IMR-90 (cell line): ENCODE measurements around the gene MOB2. TPM values are rescaled to one million over a fixed set of nuclear protein-coding genes. Genes with fewer than 3 reads are reported as not detected.
A peak's percentile ranks its signal among the peaks of the same experiment; 100 is the strongest.

ENCODE experiments used
- ATAC-seq: fragments of 200-7000 bp; cut with Tn5 transposase; 2 replicates; pipeline ENCODE4 v1.9.1; 2020; ENCODE audit warnings: low read depth, mild to moderate bottlenecking, moderate library complexity
- BruUV-seq: library from RNA; stranded (reverse); fragments of 400-500 nt; replicated peaks from 2 replicates; lab custom pipeline; 2021; lab: Mats Ljungman, UMichigan
- CTCF ChIA-PET: fragments of 300-600 bp; formaldehyde crosslinking; extraction: SDS; loops from one replicate; lab custom pipeline; 2021; ENCODE audit warnings: antibody characterized with exemption; lab: Yijun Ruan, JAX
- POLR2A ChIA-PET: fragments of 300-600 bp; sonication (Branson Sonifier 250); formaldehyde crosslinking; loops from one replicate; lab custom pipeline; 2022; ENCODE audit warnings: antibody characterized with exemption; ENCODE audit not compliant: unreplicated experiment; lab: Charles Lee
- DNase-seq: peaks from one replicate; pipeline ENCODE4 v3.0.0; 2013
- H2AFZ ChIP-seq: replicated peaks from 2 replicates; pipeline ENCODE3; 2013; ENCODE audit warnings: low read length, mild to moderate bottlenecking; ENCODE audit not compliant: poor library complexity
- H2AK5ac ChIP-seq: 2 replicates; pipeline ENCODE4 v1.6.1; 2013; ENCODE audit warnings: low read depth, low read length, inconsistent platforms
- H2AK9ac ChIP-seq: replicated peaks from 2 replicates; pipeline ENCODE3; 2013; ENCODE audit warnings: mild to moderate bottlenecking, low read depth, low read length, moderate library complexity; ENCODE audit not compliant: poor library complexity
- H2BK120ac ChIP-seq: 2 replicates; pipeline ENCODE4 v1.6.1; 2013; ENCODE audit warnings: low read depth, low read length, inconsistent platforms
- H2BK15ac ChIP-seq: 3 replicates; pipeline ENCODE4 v1.6.1; 2013; ENCODE audit warnings: low read depth, low read length, inconsistent platforms
- H2BK20ac ChIP-seq: 2 replicates; pipeline ENCODE4 v1.6.1; 2013; ENCODE audit warnings: low read depth, mild to moderate bottlenecking, inconsistent platforms, low read length, moderate library complexity
- H2BK5ac ChIP-seq: 2 replicates; pipeline ENCODE4 v1.6.1; 2013; ENCODE audit warnings: mild to moderate bottlenecking, low read depth, low read length, inconsistent platforms; ENCODE audit not compliant: poor library complexity, severe bottlenecking
- H3K14ac ChIP-seq: replicated peaks from 2 replicates; pipeline ENCODE4 v1.6.1; 2013; ENCODE audit warnings: low read depth, low read length, inconsistent platforms
- H3K18ac ChIP-seq: 2 replicates; pipeline ENCODE4 v1.6.1; 2013; ENCODE audit warnings: low read depth, low read length, control low read depth
- H3K23ac ChIP-seq: 2 replicates; pipeline ENCODE4 v1.6.1; 2013; ENCODE audit warnings: low read depth, low read length, inconsistent platforms
- H3K27ac ChIP-seq: 2 replicates; pipeline ENCODE4 v1.5.1; 2013; ENCODE audit warnings: mild to moderate bottlenecking, control low read depth, low read length; ENCODE audit not compliant: insufficient read depth
- H3K27me3 ChIP-seq: 2 replicates; pipeline ENCODE4 v1.6.1; 2013; ENCODE audit warnings: low read length; ENCODE audit not compliant: control insufficient read depth, insufficient read depth
- H3K36me3 ChIP-seq: 2 replicates; pipeline ENCODE4 v1.6.1; 2013; ENCODE audit warnings: low read length, mixed read lengths; ENCODE audit not compliant: control insufficient read depth, insufficient read depth
- H3K4ac ChIP-seq: 2 replicates; pipeline ENCODE4 v1.6.1; 2013; ENCODE audit warnings: low read depth, low read length, inconsistent platforms
- H3K4me1 ChIP-seq: 2 replicates; pipeline ENCODE4 v1.6.1; 2013; ENCODE audit warnings: low read length, mixed read lengths; ENCODE audit not compliant: control insufficient read depth, insufficient read depth
- H3K4me2 ChIP-seq: 2 replicates; pipeline ENCODE4 v1.6.1; 2013; ENCODE audit warnings: low read depth, mild to moderate bottlenecking, control low read depth, low read length, moderate library complexity
- H3K4me3 ChIP-seq: 2 replicates; pipeline ENCODE4 v1.5.1; 2013; ENCODE audit warnings: low read depth, mild to moderate bottlenecking, control low read depth, low read length, moderate library complexity; ENCODE audit not compliant: insufficient read depth
- H3K56ac ChIP-seq: 2 replicates; pipeline ENCODE4 v1.6.1; 2013; ENCODE audit warnings: low read length, inconsistent platforms; ENCODE audit not compliant: insufficient read depth; ENCODE audit errors: extremely low read depth
- H3K79me1 ChIP-seq, 2 experiments: 2 replicates each; pipeline ENCODE4 v1.6.1; 2013; ENCODE audit warnings: low read length in 2 of 2, inconsistent platforms in 1 of 2, low read depth in 1 of 2
- H3K9ac ChIP-seq: 2 replicates; pipeline ENCODE4 v1.6.1; 2013; ENCODE audit warnings: low read depth, low read length, control low read depth
- H3K9me1 ChIP-seq: 2 replicates; pipeline ENCODE4 v1.6.1; 2013; ENCODE audit warnings: low read length, inconsistent platforms; ENCODE audit not compliant: insufficient read depth
- H3K9me3 ChIP-seq: 2 replicates; pipeline ENCODE4 v1.6.1; 2013; ENCODE audit warnings: low read length; ENCODE audit not compliant: control insufficient read depth, insufficient read depth
- H4K20me1 ChIP-seq: 2 replicates; pipeline ENCODE4 v1.6.1; 2013; ENCODE audit warnings: low read length, inconsistent platforms; ENCODE audit not compliant: insufficient read depth
- H4K5ac ChIP-seq: 2 replicates; pipeline ENCODE4 v1.6.1; 2013; ENCODE audit warnings: mild to moderate bottlenecking, low read depth, low read length, control low read depth
- H4K8ac ChIP-seq, 2 experiments: 2 replicates each; pipeline ENCODE4 v1.6.1; 2013; ENCODE audit warnings: low read depth in 2 of 2, low read length in 2 of 2, control low read depth in 1 of 2, inconsistent platforms in 1 of 2
- H4K91ac ChIP-seq: 2 replicates; pipeline ENCODE4 v1.6.1; 2013; ENCODE audit warnings: low read depth, low read length, inconsistent platforms; ENCODE audit not compliant: insufficient read depth
- BHLHE40 ChIP-seq: fragments of 150-350 bp; IDR thresholded peaks from 2 replicates; pipeline ENCODE4 v1.6.1; 2016; ENCODE audit warnings: mild to moderate bottlenecking, low read depth, low read length
- CEBPB ChIP-seq: IDR thresholded peaks from 2 replicates; pipeline ENCODE4 v1.6.1; 2012; ENCODE audit warnings: low read depth, low read length, improper control_type of control experiment
- CHD1 ChIP-seq: IDR thresholded peaks from 2 replicates; pipeline ENCODE4 v1.6.1; 2012; ENCODE audit warnings: low read depth, low read length, improper control_type of control experiment
- FOS ChIP-seq: fragments of 150-350 bp; IDR thresholded peaks from 2 replicates; pipeline ENCODE4 v1.6.1; 2016; ENCODE audit warnings: low read depth, low read length
- MAFK ChIP-seq: IDR thresholded peaks from 2 replicates; pipeline ENCODE4 v1.6.1; 2012; ENCODE audit warnings: low read depth, low read length, improper control_type of control experiment
- MAZ ChIP-seq: IDR thresholded peaks from 2 replicates; pipeline ENCODE4 v1.6.1; 2012; ENCODE audit warnings: low read depth, mild to moderate bottlenecking, low read length, improper control_type of control experiment, moderate library complexity, borderline replicate concordance
- MXI1 ChIP-seq: IDR thresholded peaks from 2 replicates; pipeline ENCODE4 v1.6.1; 2012; ENCODE audit warnings: low read depth, mild to moderate bottlenecking, low read length, moderate library complexity, borderline replicate concordance
- POLR2A ChIP-seq: IDR thresholded peaks from 2 replicates; pipeline ENCODE4 v1.6.1; 2012; ENCODE audit warnings: mild to moderate bottlenecking, low read depth, low read length
- RAD21 ChIP-seq: IDR thresholded peaks from 2 replicates; pipeline ENCODE4 v1.6.1; 2012; ENCODE audit warnings: low read length, improper control_type of control experiment
- RFX5 ChIP-seq: IDR thresholded peaks from 2 replicates; pipeline ENCODE4 v1.8.0; 2012; ENCODE audit warnings: low read depth, mild to moderate bottlenecking, low read length, moderate library complexity
- SMC3 ChIP-seq: fragments of 150-350 bp; IDR thresholded peaks from 2 replicates; pipeline ENCODE4 v1.6.1; 2016; ENCODE audit warnings: low read depth, mild to moderate bottlenecking, antibody characterized with exemption, low read length, moderate library complexity
- WGBS, 2 experiments: methylation state at CpG; one replicate each; pipeline versions ENCODE4 v1.1.5 to v1.1.7; 2013; ENCODE audit warnings: missing lambda C conversion rate in 2 of 2; ENCODE audit not compliant: insufficient read length in 1 of 2; ENCODE audit errors: extremely low coverage in 2 of 2; 5-methylcytosine and 5-hydroxymethylcytosine counted together
- dilution Hi-C: fragments of 300-500 bp; cut with HindIII; formaldehyde crosslinking; loops from one replicate; pipeline ENCODE4 v1.14.3; 2018; ENCODE audit warnings: low sequenced_read_pairs; ENCODE audit not compliant: unreplicated experiment
- in situ Hi-C: fragments of 300-500 bp; cut with MboI; formaldehyde crosslinking; loops from 3 replicates; pipeline ENCODE4 v1.14.3; 2019; ENCODE audit warnings: low sequenced_read_pairs, inconsistent platforms, mixed read lengths
- intact Hi-C: fragments of 100-400 bp; cut with micrococcal nuclease; formaldehyde crosslinking; loops from 2 replicates; pipeline ENCODE4 v1.10.0; 2022
- polyA plus RNA-seq, 3 experiments: library from polyadenylated mRNA; depleted of rRNA; stranded (reverse); fragments of >200 nt; gene quantifications; 2 replicates each; pipeline ENCODE4 v1.2.3, GENCODE V29; 2012; ENCODE audit warnings: low replicate concordance in 1 of 3
- total RNA-seq: library from RNA; depleted of rRNA; stranded (reverse); fragments of >200 nt; gene quantifications from 2 replicates; pipeline ENCODE4 v1.2.3, GENCODE V29; 2012
- TF ChIP-seq, protein P1 (sequence below): fragments of 150-350 bp; IDR thresholded peaks from 2 replicates; pipeline ENCODE4 v1.6.1; 2016; ENCODE audit warnings: low read depth, mild to moderate bottlenecking, low read length, moderate library complexity, borderline replicate concordance
- TF ChIP-seq, protein P2 (sequence below): fragments of 150-350 bp; IDR thresholded peaks from 2 replicates; pipeline ENCODE4 v1.6.1; 2017; ENCODE audit warnings: mild to moderate bottlenecking, antibody characterized with exemption, low read length, low read depth

MOB2 gene
- total and polyA plus RNA-seq, 2 of the 4 experiments (the other 2 are of a cell fraction): 23.7 to 36.2 TPM

DNA sequence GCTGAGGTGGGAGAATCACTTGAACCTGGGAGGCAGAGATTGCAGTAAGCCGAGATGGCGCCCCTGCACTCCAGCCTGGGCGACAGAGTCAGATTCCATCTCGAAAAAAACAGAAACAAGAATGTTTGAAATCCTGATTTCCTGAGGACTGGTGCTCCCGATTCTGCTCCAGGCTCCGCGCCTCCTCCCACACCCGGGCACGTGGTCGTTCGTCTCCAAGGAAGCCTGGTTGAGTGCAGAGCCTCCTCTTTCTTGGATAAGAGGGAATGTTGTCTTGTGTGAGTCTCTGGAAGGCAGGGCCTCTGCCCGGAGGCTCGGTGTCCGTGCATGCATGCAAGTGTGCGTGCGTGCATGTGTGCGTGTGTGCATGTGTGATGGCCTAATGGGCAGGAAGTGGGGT lies 66.8 kb downstream of the MOB2 start:
- ChIA-PET CTCF (no interaction called here), POLR2A (no interaction called here)
- Histone ChIP-seq H2BK120ac (no peak overlapping the region), H3K9me3 (peaks cover 28% of the 10 kb centered on the region), H4K20me1 (no peaks in the 10 kb centered on the region), H3K4me3 (no peak overlapping the region), H2AFZ (peak overlapping the region; percentile 63), H3K56ac (no peak overlapping the region), H2AK9ac (no peak overlapping the region), H3K14ac (no peak overlapping the region), H3K27ac (no peak overlapping the region), H2AK5ac (no peak overlapping the region), H3K9ac (no peak overlapping the region), H2BK5ac (no peak overlapping the region), H2BK20ac (no peak overlapping the region), H3K4me2 (no peak overlapping the region), H3K4ac (no peak overlapping the region), H3K79me1 (no peaks in the 10 kb centered on the region), H3K23ac (no peak overlapping the region), H4K5ac (no peak overlapping the region), H3K9me1 (no peaks in the 10 kb centered on the region), H2BK15ac (no peak overlapping the region), H4K8ac (no peak overlapping the region), H3K27me3 (no peaks in the 10 kb centered on the region), H4K91ac (no peak overlapping the region), H3K36me3 (no peaks in the 10 kb centered on the region), H3K18ac (no peak overlapping the region), H3K4me1 (no peaks in the 10 kb centered on the region)
- 73% methylated on average over 13 of the region's 17 CpGs; no CpG with 5 or more reads in 1 of the 2 experiments for WGBS, 2 experiments
- no TSS peak for BruUV-seq
- ATAC-seq (no peak), DNase-seq (no peak)
- TF ChIP-seq CHD1 (no peak), SMC3 (no peak), MXI1 (no peak), BHLHE40 (no peak), MAFK (no peak), RAD21 (no peak), CEBPB (no peak), FOS (no peak), MAZ (no peak), RFX5 (no peak), POLR2A (no peak)
- TF ChIP-seq, protein P1, sequence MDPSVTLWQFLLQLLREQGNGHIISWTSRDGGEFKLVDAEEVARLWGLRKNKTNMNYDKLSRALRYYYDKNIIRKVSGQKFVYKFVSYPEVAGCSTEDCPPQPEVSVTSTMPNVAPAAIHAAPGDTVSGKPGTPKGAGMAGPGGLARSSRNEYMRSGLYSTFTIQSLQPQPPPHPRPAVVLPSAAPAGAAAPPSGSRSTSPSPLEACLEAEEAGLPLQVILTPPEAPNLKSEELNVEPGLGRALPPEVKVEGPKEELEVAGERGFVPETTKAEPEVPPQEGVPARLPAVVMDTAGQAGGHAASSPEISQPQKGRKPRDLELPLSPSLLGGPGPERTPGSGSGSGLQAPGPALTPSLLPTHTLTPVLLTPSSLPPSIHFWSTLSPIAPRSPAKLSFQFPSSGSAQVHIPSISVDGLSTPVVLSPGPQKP: no peak
- TF ChIP-seq, protein P2, sequence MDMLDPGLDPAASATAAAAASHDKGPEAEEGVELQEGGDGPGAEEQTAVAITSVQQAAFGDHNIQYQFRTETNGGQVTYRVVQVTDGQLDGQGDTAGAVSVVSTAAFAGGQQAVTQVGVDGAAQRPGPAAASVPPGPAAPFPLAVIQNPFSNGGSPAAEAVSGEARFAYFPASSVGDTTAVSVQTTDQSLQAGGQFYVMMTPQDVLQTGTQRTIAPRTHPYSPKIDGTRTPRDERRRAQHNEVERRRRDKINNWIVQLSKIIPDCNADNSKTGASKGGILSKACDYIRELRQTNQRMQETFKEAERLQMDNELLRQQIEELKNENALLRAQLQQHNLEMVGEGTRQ: no peak
- dilution Hi-C loops (no loop called here), intact Hi-C loops (no loop called here), in situ Hi-C loops (no loop called here)
